Naive thymus-derived CD8-positive, alpha-beta T cell (primary cell): ENCODE data around the gene RAET1G. TPM values are rescaled to one million over a fixed set of nuclear protein-coding genes. Genes with fewer than 3 reads are reported as not detected.
A peak's percentile ranks its signal among the peaks of the same experiment; 100 is the strongest.
"Not testable (repeated sequence)": the region's sequence is repeated elsewhere in the genome, so short reads cannot be mapped to it uniquely, and the experiment has no call there.

ENCODE experiments used
- ATAC-seq, 2 donors: fragments of 150-1000 bp; cut with Tn5 transposase in 1 of 2; sonication (Bioruptor Pico), chemical (Tn5 transposase) in 1 of 2; 1 replicate in 1 of 2; 2 replicates in 1 of 2; pipeline ENCODE4 v1.10.0; 2021; ENCODE audit warnings: mild to moderate bottlenecking in 2 of 2, moderate library complexity in 2 of 2
- POLR2A ChIA-PET: fragments of 350-600 bp; sonication (Branson Sonifier 250); formaldehyde crosslinking; loops from one replicate; lab custom pipeline; 2021; ENCODE audit warnings: antibody characterized with exemption; lab: Charles Lee
- DNase-seq, 10 donors: peaks; one replicate each; pipeline versions ENCODE4 v3.0.0 to v3.0.0-alpha.2; 2020 to 2022
- H3K27ac Mint-ChIP-seq, 10 donors: one replicate each; pipeline ENCODE4 v1.8.0; 2020 to 2022; ENCODE audit warnings: mild to moderate bottlenecking in 10 of 10, mixed read lengths in 10 of 10, moderate library complexity in 4 of 10, inconsistent platforms in 1 of 10
- H3K27me3 Mint-ChIP-seq, 5 donors: one replicate each; pipeline ENCODE4 v1.8.0; 2021 to 2022; ENCODE audit warnings: mixed read lengths in 5 of 5
- H3K36me3 Mint-ChIP-seq, 3 donors: one replicate each; pipeline ENCODE4 v1.8.0; 2020 to 2022; ENCODE audit warnings: mixed read lengths in 3 of 3, mild to moderate bottlenecking in 2 of 3, inconsistent platforms in 1 of 3
- H3K4me1 Mint-ChIP-seq, 4 donors: one replicate each; pipeline ENCODE4 v1.8.0; 2021 to 2022; ENCODE audit warnings: mixed read lengths in 4 of 4
- H3K4me3 Mint-ChIP-seq, 10 donors: one replicate each; pipeline ENCODE4 v1.8.0; 2020 to 2022; ENCODE audit warnings: mild to moderate bottlenecking in 10 of 10, mixed read lengths in 10 of 10, moderate library complexity in 6 of 10, inconsistent platforms in 1 of 10
- H3K9me3 Mint-ChIP-seq, 9 donors: one replicate each; pipeline ENCODE4 v1.8.0; 2020 to 2022; ENCODE audit warnings: mixed read lengths in 9 of 9, mild to moderate bottlenecking in 3 of 9, inconsistent platforms in 1 of 9, moderate library complexity in 1 of 9
- polyA plus RNA-seq, 3 donors: library from polyadenylated mRNA; unstranded; fragments of 300-500 nt; fragmentation: Illumina TruSeq; gene quantifications; one replicate each; pipeline ENCODE4 v1.2.3, GENCODE V29; 2021
- total RNA-seq, 8 experiments: library from RNA in 2 of 8; stranded (reverse) in 2 of 8; gene quantifications; one replicate each; pipeline ENCODE4 v1.2.3 and lab custom pipeline; 2021 to 2026

The RAET1G gene
- total and polyA plus RNA-seq, 5 experiments from 2014 or later: not detected

DNA sequence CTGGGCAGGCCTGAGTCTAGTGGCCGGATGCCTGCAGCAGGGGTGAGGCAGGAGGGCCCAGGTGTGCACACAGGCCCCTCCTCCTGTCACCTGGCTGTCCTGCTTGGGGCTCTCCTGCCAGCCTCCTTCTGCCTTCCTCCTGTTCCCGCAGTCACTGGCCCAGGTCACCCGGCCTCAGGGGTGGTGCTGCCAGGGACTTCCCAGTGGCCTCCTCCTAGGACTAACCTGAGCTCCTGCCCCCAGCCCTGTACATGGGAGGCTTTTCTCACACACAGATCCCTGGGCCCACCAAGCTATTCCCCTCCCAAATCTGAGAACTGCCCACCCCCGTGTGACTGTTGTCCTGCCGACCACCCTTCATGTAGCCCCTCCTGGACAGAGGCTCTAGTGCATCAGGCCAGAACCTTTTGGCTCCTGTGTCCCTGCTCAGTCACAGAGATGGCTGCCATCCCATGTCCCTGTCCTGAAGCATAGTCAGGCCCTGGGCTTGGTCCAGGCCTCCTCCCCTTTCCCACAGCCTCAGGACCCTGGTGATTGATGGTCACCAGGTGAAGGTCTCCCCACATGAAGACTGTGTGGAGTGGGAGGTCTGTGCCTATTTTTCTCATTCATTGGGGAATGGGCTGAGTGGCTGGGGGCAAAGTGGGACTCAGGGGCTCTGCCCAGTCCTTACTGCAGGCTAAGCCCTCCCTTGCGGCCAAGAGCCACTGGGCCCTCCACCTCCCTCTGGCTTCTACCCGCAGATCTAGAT, 39.7 kb upstream of the RAET1G start:
- peak overlapping the region; percentile 83 to 97 (median 94) for H3K4me3 Mint-ChIP-seq
- peak overlapping the region in 4 of 10 donors; percentile 19 to 64 (median 38) for H3K27ac Mint-ChIP-seq

DNA sequence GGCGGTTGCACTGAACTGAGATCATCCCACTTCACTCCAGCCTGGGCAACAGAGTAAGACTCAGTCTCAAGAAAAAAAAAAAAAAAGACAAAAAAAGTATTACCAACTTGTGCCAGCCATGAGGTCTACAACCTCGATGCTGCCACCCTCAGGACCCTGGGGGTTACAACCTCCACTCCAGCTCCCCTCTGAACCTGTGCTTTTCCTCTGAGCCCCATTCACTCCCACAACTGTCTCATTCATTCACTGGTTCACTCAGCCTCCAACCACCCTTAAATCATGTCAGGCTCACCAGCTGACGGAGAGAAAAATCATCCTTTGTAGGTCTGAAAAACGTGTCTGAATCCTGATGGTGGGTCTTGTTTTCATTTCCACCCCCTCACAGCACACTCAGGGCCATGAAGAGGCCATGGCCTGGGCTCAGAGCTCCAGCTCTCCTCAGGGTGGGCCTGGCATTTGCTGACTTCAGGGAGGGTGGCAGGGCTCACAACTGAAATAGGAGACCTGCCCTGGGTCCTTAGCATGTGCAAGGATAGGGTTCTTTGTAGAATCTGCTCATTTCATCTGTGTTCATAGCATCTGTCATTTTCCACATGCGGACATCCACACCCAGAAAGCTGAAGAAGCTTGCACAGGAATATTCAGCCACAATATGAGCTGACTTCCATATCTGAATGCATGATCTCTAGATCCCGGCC, 39.0 kb upstream of the RAET1G start:
- Mint-ChIP-seq H3K4me3 (peak overlapping the region in 2 of 10 donors; percentile 1 to 48), H3K27ac (no peak overlapping the region), H3K27me3 (peaks cover 48 to 89% (median 68%) of the 10 kb centered on the region in 5 donors), H3K4me1 (peaks cover 19 to 32% (median 29%) of the 10 kb centered on the region in 4 donors), H3K9me3 (no peaks in the 10 kb centered on the region), H3K36me3 (peaks cover 0 to 6% (median 0%) of the 10 kb centered on the region in 3 donors)
- peak; percentile 24 to 47 for ATAC-seq
- DNase-seq: peak in 6 of 10 donors; percentile 35 to 51 (median 46)
- POLR2A ChIA-PET: interaction anchor here (1.1 to 1.5 kb wide), 2 partner anchors 27 to 45 kb away, joined by 3 to 4 read pairs; no protein-coding TSS in a partner anchor

More for the DNA sequence above, 39.7 kb upstream of the RAET1G start:
- peaks cover 0 to 6% (median 0%) of the 10 kb centered on the region in 3 donors for H3K36me3 Mint-ChIP-seq
- POLR2A ChIA-PET: interaction anchor here (1.1 to 1.5 kb wide), 2 partner anchors 27 to 45 kb away, joined by 3 to 4 read pairs; no protein-coding TSS in a partner anchor
- no peak for DNase-seq
- H3K27me3 Mint-ChIP-seq: peaks cover 50 to 96% (median 75%) of the 10 kb centered on the region in 5 donors
- ATAC-seq: no peak
- H3K4me1 Mint-ChIP-seq: peaks cover 19 to 32% (median 29%) of the 10 kb centered on the region in 4 donors
- no peaks in the 10 kb centered on the region for H3K9me3 Mint-ChIP-seq

DNA sequence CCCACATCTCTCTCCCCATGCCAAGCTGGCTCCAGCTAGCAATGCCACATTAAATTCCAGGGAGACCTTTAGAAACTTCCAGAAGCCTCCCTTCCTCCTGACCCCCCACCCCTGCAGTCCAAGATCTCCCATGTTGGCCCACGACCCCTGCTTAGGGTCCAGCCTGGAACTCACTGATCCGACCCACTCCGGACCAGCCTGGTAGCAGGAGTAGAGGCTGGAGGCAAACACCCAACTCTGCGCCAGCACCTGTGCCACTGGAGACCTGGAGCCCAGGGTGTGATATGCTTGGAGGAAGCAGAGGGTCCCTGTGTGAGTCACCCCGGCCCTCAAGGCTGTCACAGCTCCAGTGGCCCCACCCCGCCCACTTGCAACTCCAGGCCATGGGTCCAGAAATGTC, 37.6 kb upstream of the RAET1G start:
- peaks cover 50 to 90% (median 72%) of the 10 kb centered on the region in 5 donors for H3K27me3 Mint-ChIP-seq
- ATAC-seq: no peak
- peak overlapping the region in 1 of 10 donors; percentile 37 for H3K27ac Mint-ChIP-seq
- no peak for DNase-seq
- POLR2A ChIA-PET: no interaction called here
- peaks cover 21 to 27% (median 25%) of the 10 kb centered on the region in 4 donors for H3K4me1 Mint-ChIP-seq
- no peaks in the 10 kb centered on the region for H3K9me3 Mint-ChIP-seq
- no peak overlapping the region for H3K4me3 Mint-ChIP-seq
- H3K36me3 Mint-ChIP-seq: peaks cover 0 to 6% (median 0%) of the 10 kb centered on the region in 3 donors

DNA sequence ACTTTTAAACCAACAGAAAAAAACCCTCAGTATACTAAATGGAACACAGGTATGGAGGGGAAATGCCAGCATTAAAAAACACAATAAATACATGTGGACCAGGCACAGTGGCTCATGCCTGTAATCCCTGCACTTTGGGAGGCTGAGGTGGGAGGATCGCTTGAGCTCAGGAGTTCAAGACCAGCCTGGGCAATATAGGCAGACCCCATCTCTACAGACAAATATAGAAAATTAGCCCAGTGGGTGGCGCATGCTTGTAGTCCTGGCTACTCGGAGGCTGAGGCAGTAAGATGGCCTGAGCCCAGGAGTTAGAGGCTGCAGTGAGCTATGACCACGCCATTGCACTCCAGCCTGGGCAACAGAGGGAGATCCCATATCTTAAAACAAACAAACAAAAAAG, 36.9 kb upstream of the RAET1G start:
- DNase-seq, POLR2A ChIA-PET, H3K36me3 Mint-ChIP-seq, ATAC-seq, H3K9me3 Mint-ChIP-seq, H3K4me3 Mint-ChIP-seq, H3K27ac Mint-ChIP-seq: not testable (repeated sequence)
- H3K27me3 Mint-ChIP-seq: peaks cover 52 to 90% (median 73%) of the 10 kb centered on the region in 5 donors
- peaks cover 20 to 27% (median 23%) of the 10 kb centered on the region in 4 donors for H3K4me1 Mint-ChIP-seq

DNA sequence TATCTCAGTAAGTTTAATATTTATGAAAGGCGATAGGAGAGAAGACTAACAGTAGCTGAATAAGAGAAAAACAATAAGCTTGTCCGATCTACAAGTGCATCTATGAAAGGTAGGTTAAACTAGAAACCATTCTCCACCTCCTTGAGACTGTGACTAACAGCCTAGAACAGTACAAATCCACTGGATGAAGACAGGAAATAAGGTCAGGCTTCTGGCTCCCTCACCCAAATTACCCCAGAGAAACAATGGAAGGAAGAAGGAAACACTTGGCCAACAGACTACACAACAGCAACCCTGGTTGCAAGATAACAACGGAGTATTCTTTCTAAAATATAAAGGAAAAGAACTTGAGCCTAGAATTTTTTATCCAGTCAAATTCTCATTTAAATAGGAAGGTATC, 35.2 kb upstream of the RAET1G start:
- POLR2A ChIA-PET, ATAC-seq, H3K4me3 Mint-ChIP-seq, H3K27ac Mint-ChIP-seq, DNase-seq, H3K9me3 Mint-ChIP-seq, H3K36me3 Mint-ChIP-seq: not testable (repeated sequence)
- Mint-ChIP-seq H3K27me3 (peaks cover 48 to 83% (median 67%) of the 10 kb centered on the region in 5 donors), H3K4me1 (peaks cover 9 to 13% (median 11%) of the 10 kb centered on the region in 4 donors)

DNA sequence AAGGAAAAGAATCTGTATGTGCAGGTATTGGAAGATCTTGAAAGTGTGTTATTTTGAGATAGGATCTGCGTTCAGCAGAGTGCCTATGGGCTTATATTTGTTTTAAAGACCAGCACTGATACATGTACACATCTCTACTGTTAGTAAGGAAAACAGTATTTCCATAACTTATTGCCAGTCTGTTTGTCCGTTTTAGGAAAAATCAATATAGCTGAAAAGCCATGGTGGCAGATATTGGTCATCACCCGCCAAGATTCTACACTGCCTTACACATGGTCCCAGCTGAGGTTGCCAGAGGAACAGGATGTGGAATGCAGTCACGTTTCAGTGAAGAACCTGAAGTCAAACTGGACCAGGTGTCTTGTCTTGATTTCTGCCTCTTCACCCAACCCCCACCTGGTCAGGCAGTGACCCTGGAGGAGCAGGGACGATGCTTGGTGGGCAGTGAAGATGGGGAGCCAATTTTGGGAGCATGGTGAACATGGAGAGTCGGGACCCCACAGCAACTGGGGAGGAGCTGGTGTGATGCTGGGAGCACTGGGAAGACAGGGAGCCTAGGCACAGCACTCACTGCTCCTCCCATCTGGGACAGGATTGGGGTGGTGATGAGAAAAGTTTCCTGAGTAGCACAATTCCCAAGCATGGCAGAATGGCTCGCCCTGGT, 32.9 kb upstream of the RAET1G start:
- Mint-ChIP-seq H3K27me3 (peaks cover 49 to 83% (median 74%) of the 10 kb centered on the region in 5 donors), H3K27ac (peak overlapping the region in 1 of 10 donors; percentile 46), H3K4me3 (peak overlapping the region in 2 of 10 donors; percentile 66 to 67)
- DNase-seq, H3K4me1 Mint-ChIP-seq, POLR2A ChIA-PET, ATAC-seq, H3K9me3 Mint-ChIP-seq, H3K36me3 Mint-ChIP-seq: not testable (repeated sequence)

DNA sequence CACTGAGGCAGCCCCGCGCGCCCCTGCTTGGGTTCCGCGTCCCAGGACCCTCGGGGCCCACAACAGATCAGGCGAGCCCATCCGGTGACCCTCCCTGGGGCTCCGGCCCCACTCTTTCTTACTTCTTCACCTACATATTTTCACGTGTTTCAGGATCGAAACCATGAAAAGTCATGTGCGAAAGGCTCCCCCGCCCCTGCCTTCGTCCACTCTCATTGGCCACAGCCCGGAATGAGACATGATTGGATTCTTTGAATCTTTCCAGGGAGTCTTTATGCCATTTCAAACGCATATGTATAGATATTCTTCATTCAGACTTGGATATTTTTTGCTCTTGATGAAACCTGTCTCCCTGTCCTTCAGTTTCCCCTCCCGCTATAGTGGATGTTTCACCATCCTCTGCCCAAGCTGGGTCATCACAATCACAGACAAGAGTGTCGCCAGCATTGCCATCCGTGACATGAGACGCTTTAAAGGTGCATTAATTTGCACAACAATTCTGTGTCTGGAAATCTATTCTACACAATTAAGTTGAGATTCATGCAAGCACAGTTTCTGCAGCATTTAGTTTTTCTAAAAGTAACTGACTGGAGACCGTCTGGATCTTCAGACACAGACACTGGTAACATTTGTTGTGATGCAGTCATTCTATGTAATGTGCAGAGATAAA, 32.2 kb upstream of the RAET1G start:
- POLR2A ChIA-PET, H3K4me1 Mint-ChIP-seq, H3K36me3 Mint-ChIP-seq, H3K9me3 Mint-ChIP-seq, ATAC-seq, H3K27ac Mint-ChIP-seq, DNase-seq: not testable (repeated sequence)
- Mint-ChIP-seq H3K4me3 (peak overlapping the region in 8 of 10 donors; percentile 57 to 84 (median 66)), H3K27me3 (peaks cover 50 to 83% (median 74%) of the 10 kb centered on the region in 5 donors)

DNA sequence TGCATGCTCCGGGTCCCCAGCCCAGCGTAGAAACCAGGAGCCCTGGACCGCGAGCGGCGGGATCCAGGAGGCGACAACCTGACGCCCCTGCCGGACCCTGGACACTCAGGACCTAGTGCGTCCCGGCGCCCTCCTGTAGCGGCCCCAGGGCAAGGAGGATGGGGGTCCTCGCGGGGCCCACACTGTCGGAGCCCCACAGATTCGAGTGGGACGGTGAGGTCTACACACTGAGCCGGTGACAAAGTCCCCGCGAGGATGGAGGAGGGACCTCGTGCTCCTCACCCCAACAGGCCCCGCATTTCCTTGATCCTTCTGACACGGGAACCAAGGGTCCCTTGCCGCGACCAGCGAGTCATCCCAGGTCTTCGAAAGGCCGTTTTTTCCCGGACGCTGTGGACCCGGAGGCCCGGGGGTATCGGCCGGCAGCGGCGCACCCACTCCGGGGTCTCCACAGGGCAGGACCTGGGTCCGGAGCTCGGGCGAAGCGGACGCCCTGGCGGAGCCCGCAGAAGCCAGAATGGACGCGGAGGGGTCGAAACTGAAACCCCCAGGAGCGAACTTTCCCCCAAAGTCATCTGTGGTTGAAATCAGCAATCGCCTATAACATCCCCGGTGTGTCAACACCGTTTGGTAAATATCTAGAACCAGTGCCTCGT, 31.5 kb upstream of the RAET1G start:
- H3K4me1 Mint-ChIP-seq, POLR2A ChIA-PET, H3K36me3 Mint-ChIP-seq, H3K9me3 Mint-ChIP-seq, DNase-seq, H3K27ac Mint-ChIP-seq: not testable (repeated sequence)
- peak overlapping the region in 1 of 10 donors; percentile 72 for H3K4me3 Mint-ChIP-seq
- peaks cover 54 to 83% (median 73%) of the 10 kb centered on the region in 5 donors for H3K27me3 Mint-ChIP-seq
- peak; percentile 46 to 65 for ATAC-seq

DNA sequence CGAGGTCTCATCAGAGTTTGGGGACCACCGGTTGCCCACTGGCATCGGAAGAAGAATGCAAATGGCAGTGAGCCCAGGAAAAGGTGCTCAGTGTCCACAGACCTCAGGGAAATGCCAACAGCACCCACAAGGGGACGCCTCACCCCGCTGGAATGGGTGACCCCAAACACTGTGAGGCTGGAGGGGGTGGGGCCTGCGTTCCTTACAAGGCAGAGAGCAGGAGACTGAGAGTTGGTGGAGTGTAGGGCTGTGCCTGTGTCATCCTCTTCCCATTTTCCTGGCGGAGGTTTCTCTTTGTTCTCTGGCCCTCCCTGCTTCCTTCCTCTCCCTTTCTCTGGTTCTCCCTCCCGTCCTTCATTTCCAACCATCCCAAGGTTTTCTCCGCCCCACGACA, 31.0 kb upstream of the RAET1G start:
- H3K9me3 Mint-ChIP-seq, H3K27ac Mint-ChIP-seq, H3K4me1 Mint-ChIP-seq, DNase-seq, POLR2A ChIA-PET, H3K36me3 Mint-ChIP-seq: not testable (repeated sequence)
- Mint-ChIP-seq H3K27me3 (peaks cover 51 to 80% (median 70%) of the 10 kb centered on the region in 5 donors), H3K4me3 (peak overlapping the region in 3 of 10 donors; percentile 24 to 39 (median 26))
- ATAC-seq: peak; percentile 81

DNA sequence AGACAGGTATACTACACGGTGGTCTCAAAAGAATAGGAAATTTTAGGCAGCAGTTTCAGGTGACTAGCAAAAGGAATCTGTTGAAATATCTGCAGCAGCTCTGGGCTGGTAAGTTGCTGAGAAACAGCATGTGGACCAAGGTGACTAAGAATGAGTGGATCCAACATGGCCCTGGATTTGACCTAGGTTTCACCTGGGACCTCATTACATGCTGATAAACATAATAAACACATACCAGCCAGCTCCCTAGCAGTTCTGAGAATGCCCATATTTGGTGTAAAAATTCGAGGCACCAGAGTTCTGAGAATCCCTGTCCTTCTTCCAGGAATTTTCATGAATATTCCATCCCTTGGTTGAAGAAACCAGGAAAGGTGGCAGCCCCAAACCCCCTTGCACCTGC, 30.5 kb upstream of the RAET1G start:
- H3K27ac Mint-ChIP-seq, H3K36me3 Mint-ChIP-seq, H3K9me3 Mint-ChIP-seq, ATAC-seq, H3K4me1 Mint-ChIP-seq, DNase-seq, POLR2A ChIA-PET: not testable (repeated sequence)
- peaks cover 50 to 75% (median 69%) of the 10 kb centered on the region in 5 donors for H3K27me3 Mint-ChIP-seq
- peak overlapping the region in 3 of 10 donors; percentile 26 to 36 (median 34) for H3K4me3 Mint-ChIP-seq

DNA sequence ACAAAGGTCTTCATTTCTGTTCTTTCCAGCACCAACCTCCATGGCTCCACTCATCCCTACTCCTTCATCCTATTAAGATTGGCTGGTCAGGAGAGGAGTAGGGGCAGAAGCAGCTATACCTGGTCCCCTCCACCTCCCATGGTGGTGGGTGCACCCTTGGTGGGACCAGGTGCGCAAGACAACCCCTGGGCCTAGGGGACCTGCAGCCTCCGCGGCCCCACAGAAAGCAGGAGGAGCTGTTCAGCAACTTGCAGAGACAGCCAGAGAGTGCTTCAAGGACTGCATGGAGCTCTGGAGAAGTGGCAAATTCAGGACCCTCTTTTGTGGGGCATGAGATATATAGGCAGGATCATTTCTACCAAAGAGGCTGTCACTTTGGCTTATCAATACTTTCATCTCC, 28.7 kb upstream of the RAET1G start:
- DNase-seq (no peak), ATAC-seq (no peak)
- POLR2A ChIA-PET: no interaction called here
- Mint-ChIP-seq H3K4me1 (peaks cover 7 to 9% (median 8%) of the 10 kb centered on the region in 4 donors), H3K27ac (no peak overlapping the region), H3K27me3 (peaks cover 52 to 78% (median 71%) of the 10 kb centered on the region in 5 donors), H3K4me3 (no peak overlapping the region), H3K9me3 (no peaks in the 10 kb centered on the region), H3K36me3 (no peaks in the 10 kb centered on the region)
